DMS79 treated with DMSO at 0.1 percent for 48 hours (cell line): ENCODE measurements around the gene REXO4.
"Not testable (repeated sequence)": the region's sequence is repeated elsewhere in the genome, so short reads cannot be mapped to it uniquely, and the experiment has no call there.

Source experiments
- DNase-seq: peaks from one replicate; lab custom pipeline; 2025; lab: John Stamatoyannopoulos, UW

REXO4 gene

GRCh38 chr9:133389562-133389961 is 28.2 kb downstream of the REXO4 start:
- no peak for DNase-seq

- no peak for DNase-seq
These were observed 28.7 kb downstream of the REXO4 start for GRCh38 chr9:133389025-133389557.

DNA sequence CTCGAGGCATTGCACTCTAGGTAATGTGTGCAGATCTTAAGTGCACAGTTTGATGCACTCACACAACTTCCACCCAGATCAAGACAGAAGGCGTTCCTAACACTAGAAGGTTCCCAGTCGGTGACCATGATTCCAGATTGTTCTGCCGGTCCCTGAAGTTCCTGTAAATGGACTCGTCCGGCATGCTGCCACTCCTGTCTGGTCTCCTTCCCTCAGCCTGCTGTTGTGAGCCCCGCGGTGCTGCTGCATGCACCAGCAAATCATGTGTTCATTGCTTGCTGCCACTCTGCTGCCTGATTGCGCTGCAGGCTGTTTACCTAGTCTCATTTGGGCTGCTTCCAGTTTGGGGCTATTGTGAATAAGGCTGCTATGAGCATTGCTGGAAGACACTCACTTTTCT is 30.1 kb downstream of the REXO4 start:
- peak; percentile 57 for DNase-seq

DNA sequence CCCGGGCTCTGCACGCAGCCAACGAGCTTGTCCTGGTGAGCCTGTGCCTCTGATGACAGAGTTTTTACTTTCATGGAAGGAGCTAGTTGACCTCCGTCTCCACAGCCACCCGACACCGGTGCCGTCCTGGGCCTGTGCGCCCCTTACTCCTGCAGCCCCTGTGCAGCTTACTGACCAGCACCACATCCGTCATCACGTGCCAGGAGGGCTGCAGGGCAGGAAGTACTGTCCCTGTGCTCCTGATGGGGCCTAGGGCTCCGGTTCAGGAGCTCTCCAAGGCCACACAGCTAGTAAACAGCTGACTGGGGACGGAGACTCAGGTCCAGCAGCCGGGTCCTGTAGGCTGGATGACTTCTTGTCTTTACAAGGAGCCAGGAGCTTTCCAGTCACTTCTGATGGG is 31.5 kb downstream of the REXO4 start:
- DNase-seq: no peak

DNA sequence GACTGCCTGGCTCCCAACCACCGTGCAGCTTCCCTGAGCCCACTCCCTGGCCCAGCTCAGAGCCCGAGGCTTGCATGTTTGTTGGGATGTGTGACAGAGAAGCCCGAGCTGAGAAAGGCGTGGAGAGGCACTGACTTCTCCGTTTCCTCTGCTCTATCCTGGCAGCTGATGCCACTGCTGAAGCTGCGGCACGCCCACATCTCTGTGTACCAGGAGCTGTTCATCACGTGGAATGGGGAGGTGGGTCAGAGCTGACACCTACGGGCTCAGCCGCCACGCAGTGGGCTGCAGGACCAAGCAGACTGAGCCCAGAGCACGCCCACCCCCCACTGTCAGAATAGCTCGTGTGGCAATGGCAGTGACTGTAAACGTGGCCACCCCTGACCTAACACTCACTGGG is 32.4 kb downstream of the REXO4 start:
- no peak for DNase-seq

DNA sequence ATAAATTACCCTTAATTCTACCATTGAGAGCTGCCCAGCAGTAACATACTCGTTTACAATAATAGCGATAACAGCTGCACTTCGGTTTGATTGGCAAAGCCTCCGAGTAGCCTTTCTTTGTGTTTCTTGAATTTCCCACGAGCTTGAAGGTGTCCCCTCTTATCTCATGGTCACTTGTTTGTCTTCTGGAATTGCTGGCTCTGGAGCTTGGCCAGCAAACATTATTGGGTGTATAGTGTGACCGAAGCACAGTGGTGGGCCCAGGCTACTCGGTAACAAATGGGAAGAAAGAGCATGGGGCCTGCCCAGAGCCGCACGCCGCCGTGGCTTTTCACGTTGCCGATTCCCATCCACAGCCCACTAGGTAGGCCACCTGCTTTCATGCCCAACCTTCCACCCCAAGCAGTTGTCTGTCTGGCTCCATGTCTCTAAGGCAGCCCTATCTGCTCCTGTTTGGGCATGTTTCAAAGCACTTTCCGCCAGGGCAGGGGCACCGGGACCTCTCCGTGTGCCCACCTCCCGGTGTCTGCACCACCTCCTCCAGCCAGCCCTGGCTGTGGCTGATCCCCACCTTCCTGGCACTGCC is 33.0 kb downstream of the REXO4 start:
- no peak for DNase-seq

DNA sequence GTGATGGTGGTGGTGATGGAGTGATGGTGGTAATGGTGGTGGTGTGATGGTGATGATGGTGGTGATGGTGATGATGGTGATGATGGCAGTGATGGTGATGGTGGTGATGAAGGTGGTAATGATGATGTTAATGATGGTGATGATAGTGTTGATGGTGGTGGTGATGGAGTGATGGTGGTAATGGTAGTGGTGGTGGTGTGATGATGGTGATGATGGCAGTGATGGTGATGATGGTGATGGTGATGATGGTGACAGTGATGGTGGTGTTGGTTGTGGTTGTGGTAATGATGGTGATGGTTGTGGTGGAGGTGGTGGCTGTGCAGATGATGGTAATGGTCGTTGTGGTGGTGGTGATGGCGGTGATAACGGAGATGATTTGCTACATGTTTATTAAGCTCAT is 34.4 kb downstream of the REXO4 start:
- no peak for DNase-seq

GRCh38 chr9:133382507-133383141 is 35.2 kb downstream of the REXO4 start:
- DNase-seq: no peak

DNA sequence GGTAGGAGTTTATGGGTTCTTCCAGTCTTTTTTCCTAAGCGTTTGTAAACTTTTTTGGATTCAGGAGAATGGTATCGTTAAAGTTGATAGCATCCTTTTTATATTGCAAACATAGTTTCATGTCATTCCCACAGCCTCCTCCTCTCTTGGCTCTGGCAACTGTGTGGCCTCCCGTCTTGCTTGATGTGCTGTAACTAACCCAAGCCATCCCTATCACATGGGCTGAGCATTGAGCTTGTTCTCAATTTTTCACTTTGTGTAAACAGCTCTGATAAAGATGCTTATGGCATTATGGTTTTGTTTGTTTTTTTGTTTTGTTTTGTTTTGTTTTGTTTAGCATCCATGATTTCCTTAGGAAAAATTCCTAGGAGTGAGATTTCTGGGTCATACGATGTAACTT is 37.1 kb downstream of the REXO4 start:
- DNase-seq: no peak

DNA sequence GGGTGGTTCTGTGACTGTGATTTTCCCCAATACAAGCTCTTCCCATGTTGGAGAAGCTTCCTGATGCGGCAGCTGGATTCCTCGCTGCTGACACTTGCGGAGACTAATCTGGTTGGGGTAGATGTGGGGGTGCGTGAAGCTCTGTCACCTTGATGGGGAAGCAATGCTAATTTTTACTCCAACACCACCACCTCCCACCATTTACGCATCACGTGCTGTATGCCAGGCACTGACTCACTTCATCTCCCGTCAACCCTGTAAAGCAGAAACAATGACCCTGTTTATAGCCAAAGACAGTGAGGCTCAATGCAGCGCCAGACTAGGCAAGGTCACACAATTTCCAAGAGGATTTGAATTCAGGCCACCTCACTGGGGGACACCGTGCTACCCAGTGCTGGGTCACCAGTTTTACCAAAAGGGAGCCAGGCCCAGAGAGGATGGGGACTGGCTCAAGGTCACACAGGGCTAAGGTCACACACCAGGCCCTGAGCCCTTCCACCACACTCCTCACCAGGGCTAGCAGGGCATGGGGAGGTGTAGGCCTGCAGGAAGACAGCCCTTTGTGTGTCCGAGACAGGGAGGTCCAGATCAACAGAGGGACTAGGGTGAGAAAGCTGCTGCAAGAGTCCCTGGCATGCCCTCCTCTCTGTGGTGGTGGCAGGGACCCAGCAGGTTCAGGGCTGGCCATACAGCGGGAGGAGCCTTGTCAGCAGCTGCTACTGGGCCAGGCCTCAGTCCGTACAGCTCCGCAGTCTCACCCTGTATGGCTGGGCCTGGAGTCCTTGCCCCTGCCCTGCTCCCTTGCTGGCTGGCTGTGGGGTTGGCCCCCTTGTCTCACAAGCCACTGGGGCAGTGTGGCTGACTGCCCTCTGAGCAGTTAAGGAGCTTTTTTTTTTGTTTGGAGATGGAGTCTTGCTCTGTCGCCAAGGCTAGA is 38.4 kb downstream of the REXO4 start:
- DNase-seq: no peak

DNA sequence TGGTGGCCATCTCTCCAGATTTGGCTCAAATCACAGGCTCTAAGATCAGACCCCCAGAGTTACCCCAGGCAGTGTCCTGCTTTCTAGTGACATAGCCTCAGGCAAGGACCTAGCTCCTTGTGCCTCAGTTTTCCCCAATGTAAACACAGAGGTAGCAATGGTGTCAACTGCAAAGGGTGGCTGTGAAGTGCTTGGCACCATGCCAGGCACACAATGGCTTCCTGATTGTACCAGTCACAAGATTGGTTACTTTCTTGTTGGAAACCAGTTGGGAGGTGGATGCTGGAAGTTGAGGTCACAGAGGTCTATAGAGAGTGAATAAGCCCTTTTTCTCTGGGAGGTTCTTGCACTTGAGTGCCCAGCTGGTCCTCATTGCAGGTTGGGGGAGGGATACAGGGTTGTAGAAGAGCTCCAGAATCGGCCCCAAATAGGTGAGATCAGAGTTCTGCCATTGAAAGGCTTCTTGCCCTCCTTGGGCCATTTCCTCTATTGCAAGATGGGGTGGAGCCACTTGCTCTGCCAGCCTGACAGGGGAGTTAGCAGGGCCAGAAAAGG is 39.3 kb downstream of the REXO4 start:
- no peak for DNase-seq

DNA sequence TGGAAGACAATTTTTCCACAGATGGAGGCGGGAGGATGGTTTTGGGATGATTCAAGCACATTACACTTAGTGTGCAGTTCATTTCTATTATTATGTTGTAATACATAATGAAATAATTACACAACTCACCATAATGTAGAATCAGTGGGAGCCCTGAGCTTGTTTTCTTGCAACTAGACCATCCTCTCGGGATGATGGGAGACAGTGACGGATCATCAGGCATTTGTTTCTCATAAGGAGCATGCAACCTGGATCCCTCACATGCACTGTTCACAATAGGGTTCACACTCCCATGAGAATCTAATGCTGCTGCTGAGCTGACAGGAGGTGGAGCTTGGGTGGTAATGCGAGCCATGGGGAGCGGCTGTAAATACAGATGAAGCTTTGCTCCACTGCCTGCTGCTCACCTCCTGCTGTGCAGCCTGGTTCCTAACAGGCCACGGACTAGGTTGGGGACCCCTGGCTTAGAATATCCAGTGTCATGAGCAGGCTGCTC is 40.0 kb downstream of the REXO4 start:
- no peak for DNase-seq

DNA sequence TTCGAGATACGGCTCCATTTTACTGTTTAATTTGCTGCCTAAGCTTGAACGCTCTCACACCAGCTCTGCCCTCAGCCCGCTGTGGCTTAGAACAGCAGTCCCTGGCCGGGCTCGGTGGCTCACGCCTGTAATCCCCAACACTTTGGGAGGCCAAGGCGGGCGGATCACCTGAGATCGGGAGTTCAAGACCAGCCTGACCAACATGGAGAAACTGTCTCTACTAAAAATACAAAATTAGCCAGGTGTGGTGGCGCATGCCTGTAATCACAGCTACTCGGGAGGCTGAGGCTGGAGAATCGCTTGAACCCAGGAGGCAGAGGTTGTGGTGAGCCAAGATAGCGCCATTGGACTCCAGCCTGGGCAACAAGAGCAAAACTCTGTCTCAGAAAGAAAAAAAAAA is 40.5 kb downstream of the REXO4 start:
- DNase-seq: not testable (repeated sequence)

GRCh38 chr9:133375724-133376654 is 41.8 kb downstream of the REXO4 start, which contains the start of the genes STKLD1 and SURF4:
TSS of gene STKLD1 (plus strand) at chr9:133376366. CDS start at chr9:133376474, 108 bp downstream.
TSS of gene SURF4 (minus strand) at chr9:133376060. CDS start at chr9:133375969, 91 bp downstream.
- DNase-seq: peak; percentile 86

GRCh38 chr9:133375116-133375723 is 42.6 kb downstream of the REXO4 start:
- DNase-seq: peak; percentile 42

DNA sequence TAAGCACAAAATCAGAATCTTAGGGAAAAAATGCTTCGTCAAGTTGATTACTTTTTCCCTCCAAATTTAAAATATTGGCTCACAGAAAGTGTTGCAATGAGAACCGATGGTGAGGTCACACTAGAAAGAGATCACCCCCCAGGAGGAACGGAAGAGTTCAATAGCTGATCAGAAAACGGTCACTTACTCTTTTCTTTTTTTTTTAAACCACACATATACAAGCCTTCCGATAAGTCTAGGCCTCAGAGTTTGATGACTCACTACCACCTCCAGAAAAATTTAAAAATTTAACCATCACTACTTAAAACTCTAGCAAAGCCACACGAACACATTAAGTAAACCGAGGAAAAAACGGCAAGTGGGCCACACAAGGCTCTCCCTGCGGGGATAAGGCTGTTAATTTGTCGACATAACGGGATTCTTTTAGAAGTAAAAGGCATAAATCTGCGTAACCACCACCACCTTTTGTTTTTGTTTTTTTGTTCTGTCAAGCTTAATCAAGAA is 43.1 kb downstream of the REXO4 start:
- no peak for DNase-seq

DNA sequence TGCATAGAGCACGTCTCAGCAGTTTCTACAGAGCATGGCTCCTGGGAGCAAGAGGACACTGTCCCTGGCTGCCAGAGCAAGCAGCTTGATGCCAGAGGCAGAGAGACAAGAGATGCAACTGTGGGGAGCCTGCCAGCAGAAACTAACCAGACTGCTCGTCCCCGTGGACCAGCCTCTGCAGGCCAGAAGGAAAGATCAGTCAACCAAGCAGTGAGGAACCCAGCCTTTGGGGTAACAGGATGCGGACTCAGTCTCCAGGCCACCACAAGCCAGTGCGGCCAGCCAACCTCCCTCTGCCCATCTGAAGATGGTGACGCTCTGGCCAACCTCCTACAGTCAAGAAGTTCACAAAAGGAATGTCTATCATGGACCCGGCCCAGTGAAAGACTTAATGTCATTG is 45.7 kb downstream of the REXO4 start:
- DNase-seq: no peak

DNA sequence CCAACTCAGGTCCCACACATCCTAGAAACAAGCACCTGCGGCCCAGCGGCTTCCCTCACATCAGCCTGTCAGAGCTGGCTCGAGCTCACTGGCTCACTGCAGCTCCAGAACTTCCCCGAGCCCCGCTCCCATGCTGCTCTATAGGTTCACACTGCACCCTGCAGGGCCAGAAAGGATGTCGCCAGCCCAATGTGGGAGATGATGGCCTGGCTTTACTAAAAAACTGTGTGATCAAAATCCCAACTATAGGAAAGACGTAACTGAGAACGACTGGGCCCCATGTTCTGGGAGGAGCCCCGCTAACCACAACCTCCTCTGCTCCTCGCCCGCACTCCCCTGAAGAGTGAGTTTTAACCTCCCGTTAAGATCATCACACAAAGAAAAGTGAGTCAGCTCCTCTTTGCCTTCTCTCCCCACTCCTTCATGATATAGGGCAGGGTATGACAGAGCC is 46.5 kb downstream of the REXO4 start:
- DNase-seq: no peak

GRCh38 chr9:133370685-133371084 is 47.1 kb downstream of the REXO4 start:
- no peak for DNase-seq

- DNase-seq: no peak
These were observed 47.9 kb downstream of the REXO4 start for GRCh38 chr9:133369933-133370332.
